H1 (cell line): ENCODE measurements around the gene ZNF14. TPM values are rescaled to one million over a fixed set of nuclear protein-coding genes. Genes with fewer than 3 reads are reported as not detected.

ENCODE experiments used
- CTCF ChIA-PET: fragments of 300-600 bp; sonication (Branson Sonifier 250); formaldehyde crosslinking; loops from one replicate; lab custom pipeline; 2021; ENCODE audit not compliant: partially characterized antibody; lab: Charles Lee
- POLR2A ChIA-PET: fragments of 300-600 bp; sonication (Branson Sonifier 250); formaldehyde crosslinking; loops from one replicate; lab custom pipeline; 2021; ENCODE audit warnings: inconsistent platforms; ENCODE audit not compliant: partially characterized antibody; lab: Charles Lee
- DNase-seq, 2 experiments: peaks; one replicate each; pipeline versions ENCODE4 v3.0.0 to v3.0.0-alpha.2; 2010 to 2022; ENCODE audit warnings: low spot score in 2 of 2, low read depth in 1 of 2, mixed read lengths in 1 of 2
- FAIRE-seq: peaks from 2 replicates; lab custom pipeline; 2011; peaks lifted over from hg19 to GRCh38; lab: Jason Lieb, UNC
- H2AFZ ChIP-seq: 2 replicates; pipeline ENCODE4 v1.8.1; 2012; ENCODE audit warnings: low read length, inconsistent platforms
- H2AK5ac ChIP-seq: 2 replicates; pipeline ENCODE4 v1.6.1; 2013; ENCODE audit warnings: low read depth, low read length
- H2BK120ac ChIP-seq: replicated peaks from 2 replicates; pipeline ENCODE3; 2013; ENCODE audit warnings: low read depth, low read length, inconsistent platforms
- H2BK12ac ChIP-seq: 2 replicates; pipeline ENCODE4 v1.6.1; 2013; ENCODE audit warnings: low read depth, low read length
- H2BK15ac ChIP-seq: 2 replicates; pipeline ENCODE4 v1.6.1; 2013; ENCODE audit warnings: low read length
- H2BK20ac ChIP-seq: 2 replicates; pipeline ENCODE4 v1.6.1; 2013; ENCODE audit warnings: low read length
- H2BK5ac ChIP-seq: 2 replicates; pipeline ENCODE4 v1.6.1; 2013; ENCODE audit warnings: low read depth, low read length
- H3K14ac ChIP-seq: 2 replicates; pipeline ENCODE4 v1.6.1; 2013; ENCODE audit warnings: inconsistent platforms; ENCODE audit not compliant: insufficient read length
- H3K18ac ChIP-seq: 2 replicates; pipeline ENCODE4 v1.6.1; 2013; ENCODE audit warnings: low read length; ENCODE audit errors: extremely low read depth
- H3K23ac ChIP-seq: 2 replicates; pipeline ENCODE4 v1.6.1; 2013; ENCODE audit warnings: inconsistent platforms; ENCODE audit not compliant: insufficient read length
- H3K23me2 ChIP-seq: 2 replicates; pipeline ENCODE4 v1.6.1; 2013; ENCODE audit warnings: low read depth, low read length
- H3K27ac ChIP-seq: 2 replicates; pipeline ENCODE4 v1.6.1; 2011; ENCODE audit warnings: low read depth, low read length, inconsistent platforms
- H3K27me3 ChIP-seq, 4 experiments: replicated peaks in 1 of 4; 1 replicate in 1 of 4; 2 replicates in 3 of 4; pipeline versions ENCODE4 v1.6.1 to v1.8.1; 2011 to 2013; ENCODE audit warnings: low read length in 3 of 4, mild to moderate bottlenecking in 3 of 4, inconsistent platforms in 2 of 4, mixed read lengths in 2 of 4, moderate library complexity in 1 of 4; ENCODE audit not compliant: control insufficient read depth in 3 of 4, insufficient read depth in 3 of 4; ENCODE audit errors: extremely low read depth in 1 of 4
- H3K36me3 ChIP-seq, 4 experiments: 2 replicates each; pipeline versions ENCODE4 v1.6.1 to v1.8.1; 2011 to 2013; ENCODE audit warnings: mild to moderate bottlenecking in 4 of 4, low read length in 3 of 4, moderate library complexity in 2 of 4, control low read depth in 1 of 4, inconsistent platforms in 1 of 4; ENCODE audit not compliant: insufficient read depth in 4 of 4, control insufficient read depth in 2 of 4
- H3K4ac ChIP-seq: replicated peaks from 2 replicates; pipeline ENCODE3; 2013; ENCODE audit warnings: low read length, low read depth, mixed read lengths, inconsistent platforms; ENCODE audit not compliant: insufficient read length
- H3K4me1 ChIP-seq, 4 experiments: replicated peaks in 1 of 4; 1 replicate in 1 of 4; 2 replicates in 3 of 4; pipeline versions ENCODE4 v1.6.1 to v1.8.1; 2011 to 2013; ENCODE audit warnings: low read length in 3 of 4, inconsistent platforms in 2 of 4, mixed read lengths in 1 of 4; ENCODE audit not compliant: insufficient read depth in 4 of 4, control insufficient read depth in 3 of 4
- H3K4me2 ChIP-seq, 2 experiments: 2 replicates each; pipeline versions ENCODE4 v1.6.1 to v1.8.1; 2011 to 2013; ENCODE audit warnings: low read depth in 2 of 2, low read length in 2 of 2, control low read depth in 1 of 2, inconsistent platforms in 1 of 2, mild to moderate bottlenecking in 1 of 2; ENCODE audit not compliant: insufficient read depth in 1 of 2
- H3K4me3 ChIP-seq, 4 experiments: fragments of 200-600, 300-600 bp in 1 of 4; sonication (generic), shearing (Covaris generic), sonication (Bioruptor Twin) in 1 of 4; 2 replicates each; pipeline versions ENCODE4 v1.5.1 to v1.8.1; 2011 to 2016; ENCODE audit warnings: low read length in 4 of 4, low read depth in 3 of 4, control low read depth in 2 of 4, inconsistent platforms in 2 of 4, mild to moderate bottlenecking in 2 of 4, mixed read lengths in 1 of 4, moderate library complexity in 1 of 4; ENCODE audit not compliant: insufficient read depth in 2 of 4; ENCODE audit errors: extremely low read depth in 1 of 4
- H3K56ac ChIP-seq: replicated peaks from 2 replicates; pipeline ENCODE3; 2013; ENCODE audit warnings: low read depth, mild to moderate bottlenecking, mixed read lengths, low read length, inconsistent platforms; ENCODE audit not compliant: insufficient read length
- H3K79me1 ChIP-seq: 2 replicates; pipeline ENCODE4 v1.6.1; 2013; ENCODE audit warnings: low read depth, low read length, control low read depth
- H3K79me2 ChIP-seq, 2 experiments: 2 replicates each; pipeline versions ENCODE4 v1.6.1 to v1.8.1; 2012 to 2013; ENCODE audit warnings: low read length in 2 of 2, mild to moderate bottlenecking in 2 of 2, inconsistent platforms in 1 of 2; ENCODE audit not compliant: insufficient read depth in 2 of 2, control insufficient read depth in 1 of 2
- H3K9ac ChIP-seq, 4 experiments: replicated peaks in 1 of 4; 1 replicate in 1 of 4; 2 replicates in 3 of 4; pipeline versions ENCODE4 v1.6.1 to v1.8.1; 2011 to 2013; ENCODE audit warnings: low read depth in 3 of 4, low read length in 3 of 4, control low read depth in 2 of 4, mild to moderate bottlenecking in 2 of 4, moderate library complexity in 2 of 4, inconsistent platforms in 1 of 4; ENCODE audit errors: extremely low read depth in 1 of 4
- H3K9me3 ChIP-seq, 2 experiments: 2 replicates each; pipeline versions ENCODE4 v1.6.1 to v1.8.1; 2012 to 2013; ENCODE audit warnings: mild to moderate bottlenecking in 2 of 2, moderate library complexity in 2 of 2, control low read depth in 1 of 2, inconsistent platforms in 1 of 2, low read depth in 1 of 2, low read length in 1 of 2, mixed read lengths in 1 of 2; ENCODE audit not compliant: insufficient read depth in 2 of 2
- H4K20me1 ChIP-seq, 2 experiments: replicated peaks in 1 of 2; 2 replicates each; pipeline versions ENCODE3 to v1.8.1; 2011 to 2013; ENCODE audit warnings: inconsistent platforms in 2 of 2, low read length in 2 of 2, mild to moderate bottlenecking in 1 of 2; ENCODE audit not compliant: insufficient read depth in 2 of 2, control insufficient read depth in 1 of 2
- H4K5ac ChIP-seq: 2 replicates; pipeline ENCODE4 v1.6.1; 2013; ENCODE audit warnings: low read length, low read depth, mixed read lengths, inconsistent platforms; ENCODE audit not compliant: insufficient read length
- H4K8ac ChIP-seq: 2 replicates; pipeline ENCODE4 v1.8.0; 2013; ENCODE audit warnings: mild to moderate bottlenecking, moderate library complexity, low read length, inconsistent platforms; ENCODE audit not compliant: insufficient read depth; ENCODE audit errors: extremely low read depth
- H4K91ac ChIP-seq: replicated peaks from 2 replicates; pipeline ENCODE3; 2013; ENCODE audit warnings: low read length, mixed read lengths, inconsistent platforms; ENCODE audit not compliant: insufficient read length
- HDAC2 ChIP-seq, 2 experiments: fragments of 300-600 bp in 1 of 2; sonication (generic) in 1 of 2; IDR thresholded peaks; 2 replicates each; pipeline ENCODE4 v1.6.1; 2011 to 2012; ENCODE audit warnings: low read depth in 2 of 2, low read length in 2 of 2, mild to moderate bottlenecking in 2 of 2, moderate library complexity in 2 of 2, borderline replicate concordance in 1 of 2, inconsistent platforms in 1 of 2
- MAX ChIP-seq: IDR thresholded peaks from 2 replicates; pipeline ENCODE4 v1.6.1; 2012; ENCODE audit warnings: inconsistent platforms
- SIN3A ChIP-seq, 2 experiments: IDR thresholded peaks in 1 of 2; conservative IDR thresholded peaks in 1 of 2; 2 replicates each; pipeline ENCODE4 v1.6.1; 2011 to 2012; ENCODE audit warnings: low read length in 2 of 2, improper control_type of control experiment in 1 of 2, low read depth in 1 of 2, mild to moderate bottlenecking in 1 of 2
- SP2 ChIP-seq: IDR thresholded peaks from 2 replicates; pipeline ENCODE4 v1.6.1; 2012; ENCODE audit warnings: mild to moderate bottlenecking, low read length, inconsistent platforms
- ZNF274 ChIP-seq: IDR thresholded peaks from 2 replicates; pipeline ENCODE4 v1.7.0; 2012; ENCODE audit warnings: low read length, borderline replicate concordance; ENCODE audit errors: extremely low read depth
- WGBS, 2 experiments: shearing (Covaris generic) in 1 of 2; methylation state at CpG; one replicate each; pipeline versions ENCODE4 v1.1.6 to v1.1.7; 2013 to 2015; ENCODE audit warnings: low lambda C conversion rate in 2 of 2, mixed read lengths in 2 of 2, inconsistent platforms in 1 of 2, low coverage in 1 of 2, missing lambda C conversion rate in 1 of 2; ENCODE audit not compliant: insufficient replicate concordance in 2 of 2, insufficient coverage in 1 of 2, insufficient read length in 1 of 2; ENCODE audit errors: extremely low coverage in 1 of 2, missing lambda C conversion rate in 1 of 2; 5-methylcytosine and 5-hydroxymethylcytosine counted together
- polyA plus RNA-seq, 7 experiments: library from polyadenylated mRNA; depleted of rRNA in 3 of 7; stranded (reverse) in 5 of 7; unstranded in 2 of 7; fragments of >200 nt in 5 of 7; fragments of 200-250 nt in 2 of 7; gene quantifications; 1 replicate in 5 of 7; 2 replicates in 1 of 7; 4 replicates in 1 of 7; pipeline versions ENCODE4 v1.2.1 to v1.2.3, GENCODE V29; 2011 to 2013; ENCODE audit warnings: missing spikeins in 2 of 7, mixed read lengths in 2 of 7
- total RNA-seq: library from RNA; stranded (reverse); fragmentation: NEBNext Ultra II Directional; extraction: Animal tissue kit (Norgen Biotek cat#: 25700); gene quantifications from 2 replicates; pipeline ENCODE4 v1.2.1, GENCODE V29; 2021

ZNF14 gene
- total and polyA plus RNA-seq, 2 of the 8 experiments (the other 6 are each of a cell fraction or from before 2014, with no cell fraction given), result 1.00 to 7.4 TPM

GRCh38 chr19:19711934-19712828, 20.7 kb downstream of the ZNF14 start:
- Histone ChIP-seq H4K5ac (no peak overlapping the region), H3K18ac (no peak overlapping the region), H4K20me1 (no peaks in the 10 kb centered on the region), H3K4me3 (peak overlapping the region in 1 of 4 experiments; percentile 15; a peak in 1 of 8 replicates), H3K9ac (no peak overlapping the region), H2AK5ac (no peak overlapping the region), H2BK12ac (no peak overlapping the region), H3K27ac (no peak overlapping the region), H3K9me3 (peaks cover 83 to 92% of the 10 kb centered on the region in 2 experiments), H3K4me2 (no peak overlapping the region), H2BK120ac (no peak overlapping the region), H3K79me1 (no peaks in the 10 kb centered on the region; the same call in 1 of the 2 replicates), H3K14ac (no peak overlapping the region), H2BK15ac (no peak overlapping the region), H3K23ac (no peak overlapping the region), H3K79me2 (peaks cover 0 to 3% of the 10 kb centered on the region in 2 experiments; a peak in 1 of 4 replicates), H3K27me3 (no peaks in the 10 kb centered on the region), H3K4ac (no peak overlapping the region), H4K8ac (no peak overlapping the region; the same call in 1 of the 2 replicates), H3K4me1 (no peaks in the 10 kb centered on the region), H3K23me2 (no peaks in the 10 kb centered on the region), H3K36me3 (peaks cover 10 to 64% (median 35%) of the 10 kb centered on the region in 4 experiments), H2BK5ac (no peak overlapping the region), H4K91ac (no peak overlapping the region), H3K56ac (no peak overlapping the region), H2BK20ac (no peak overlapping the region), H2AFZ (no peak overlapping the region)
- ChIA-PET POLR2A (no interaction called here), CTCF (interaction anchor here (0.5 kb wide), 1 partner anchor 49 kb away, joined by 3 read pairs; no protein-coding TSS in a partner anchor)
- TF ChIP-seq SIN3A (conservative IDR thresholded peaks at IDR 0.05 in 1 of 2, IDR thresholded peaks at IDR 0.05 in 1 of 2; ENCODE audit: low read depth in 1 of 2, low read length in 2 of 2) (no peak), HDAC2 (IDR thresholded peaks at IDR 0.05; ENCODE audit: borderline replicate concordance in 1 of 2, low read depth in 2 of 2, low read length in 2 of 2) (no peak), SP2 (no peak), ZNF274 (peak; percentile 82), MAX (no peak)
- 92% methylated on average over 10 of the region's 10 CpGs; no CpG with 5 or more reads in 1 of the 2 experiments for WGBS, 2 experiments
- DNase-seq (no peak), FAIRE-seq (no peak)
